GM18511 (cell line): ENCODE measurements around the gene ESPN.

Source experiments
- ATAC-seq: cut with Tn5 transposase; IDR thresholded peaks from one replicate; pipeline ENCODE4 v1.9.1; 2021; ENCODE audit warnings: mild to moderate bottlenecking, moderate library complexity; ENCODE audit not compliant: unreplicated experiment

Gene ESPN

DNA sequence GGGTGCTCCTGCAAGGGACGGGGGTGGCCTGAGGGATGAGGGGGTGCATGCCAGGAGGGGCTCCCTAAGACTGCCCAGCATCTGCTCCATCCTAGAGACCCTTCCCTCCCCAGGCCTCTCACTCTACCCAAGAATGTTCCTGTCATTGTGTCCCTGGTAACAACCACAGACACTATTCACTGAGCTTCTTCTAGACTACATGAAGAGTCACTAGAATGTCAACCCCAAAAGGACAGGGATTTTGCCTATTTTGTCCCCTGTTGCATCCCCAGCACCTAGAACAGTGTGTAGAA is 38.5 kb downstream of the ESPN start:
- ATAC-seq = no peak

DNA sequence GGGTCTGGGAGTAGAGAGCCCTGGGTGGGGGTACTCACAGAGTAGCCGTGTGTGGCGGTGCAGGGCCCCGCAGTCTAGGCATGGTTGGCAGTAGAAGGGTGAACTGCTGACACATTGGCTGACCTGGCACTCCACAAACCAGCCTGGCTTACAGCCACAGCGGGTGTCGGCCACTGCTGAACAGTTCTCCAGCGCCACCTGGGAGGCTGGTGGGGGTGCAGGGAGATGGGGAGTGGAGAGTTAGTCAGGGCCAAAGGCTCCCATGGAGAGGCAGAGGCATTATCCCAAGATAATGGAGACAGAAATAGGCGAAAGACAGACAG is 39.9 kb downstream of the ESPN start:
- no peak for ATAC-seq

DNA sequence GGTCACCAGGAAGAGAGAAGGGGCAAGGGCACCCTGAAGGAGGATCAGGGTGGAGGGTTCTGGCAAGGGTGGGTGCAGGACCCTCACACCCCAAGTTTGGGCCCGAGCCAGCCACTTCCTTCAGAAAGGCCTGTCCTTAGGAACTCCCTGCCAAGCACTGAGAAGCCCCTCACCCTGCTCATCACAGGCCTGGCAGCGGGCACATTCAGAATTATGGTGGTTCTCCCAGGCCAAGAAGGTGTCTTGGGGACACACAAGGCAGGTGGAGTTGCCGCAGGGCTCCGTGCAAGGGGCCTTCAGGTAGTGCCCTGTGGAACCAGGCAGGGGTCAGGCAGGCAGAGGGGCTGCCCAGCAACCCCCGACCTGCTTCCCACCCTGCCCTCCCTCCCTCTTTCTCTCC is 40.3 kb downstream of the ESPN start:
- ATAC-seq = no peak

DNA sequence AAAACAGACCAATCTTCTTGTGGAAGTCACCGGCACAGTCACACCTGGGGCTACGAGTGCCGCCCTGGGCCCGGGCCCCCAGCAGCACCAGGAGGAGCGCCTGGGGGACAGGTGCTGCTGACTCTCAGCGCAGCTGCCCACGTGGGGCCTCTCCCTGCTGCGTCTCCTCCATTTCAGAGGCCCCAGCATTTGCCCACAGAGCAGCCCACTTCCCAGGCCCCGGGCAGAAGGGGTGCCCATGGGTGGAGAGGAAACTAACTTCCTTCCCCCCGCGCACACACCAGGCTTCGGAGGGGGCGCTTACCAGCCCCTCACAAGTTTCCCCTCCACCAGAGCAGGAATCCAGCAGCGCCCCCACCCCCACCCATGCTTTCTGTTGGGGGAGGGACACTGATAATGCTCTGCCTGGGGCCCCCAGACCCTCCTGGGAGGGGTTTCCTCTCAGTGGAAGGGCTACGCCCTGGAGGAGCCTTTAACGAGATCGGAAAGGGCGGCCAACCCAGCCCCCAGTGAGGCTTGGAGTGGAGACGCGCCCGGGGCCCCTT is 41.0 kb downstream of the ESPN start:
- ATAC-seq = no peak

DNA sequence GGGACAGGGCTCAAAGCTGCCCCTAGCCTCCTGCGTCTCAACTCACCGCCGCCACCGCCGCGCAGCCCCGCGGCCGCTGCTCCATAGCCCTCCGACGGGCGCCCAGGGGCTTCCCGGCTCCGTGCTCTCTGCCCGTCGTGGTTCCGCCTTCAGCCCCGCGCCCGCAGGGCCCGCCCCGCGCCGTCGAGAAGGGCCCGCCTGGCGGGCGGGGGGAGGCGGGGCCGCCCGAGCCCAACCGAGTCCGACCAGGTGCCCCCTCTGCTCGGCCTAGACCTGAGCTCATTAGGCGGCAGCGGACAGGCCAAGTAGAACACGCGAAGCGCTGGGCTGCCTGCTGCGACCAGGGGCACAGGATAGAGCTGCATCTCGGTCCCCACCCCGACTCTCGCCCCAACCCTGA is 41.4 kb downstream of the ESPN start, which contains the start of gene TNFRSF25:
TNFRSF25 (minus strand) TSS at position 151 of the 400 bp plus-strand sequence; CDS start at position 85, 66 bp downstream.
- ATAC-seq = no peak

DNA sequence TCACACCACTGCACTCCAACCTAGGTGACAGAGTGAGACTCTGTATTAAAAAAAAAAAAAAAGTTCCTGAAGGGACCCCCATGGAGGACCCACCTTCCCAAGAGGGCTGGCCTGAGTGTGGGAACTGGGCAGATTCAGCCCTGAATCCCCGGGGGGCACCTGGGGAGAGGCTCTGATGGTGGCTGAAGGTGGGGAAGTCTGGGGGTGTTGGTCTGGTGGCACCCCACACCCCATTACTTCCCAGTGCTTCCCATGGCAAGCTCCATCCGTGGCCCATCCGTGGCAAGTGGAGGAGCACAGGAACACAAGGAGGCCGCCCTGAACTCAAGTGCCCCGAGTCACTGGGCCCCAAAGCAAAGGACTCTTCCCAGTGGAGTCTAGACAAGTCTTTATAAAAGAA is 42.2 kb downstream of the ESPN start:
- ATAC-seq = no peak

DNA sequence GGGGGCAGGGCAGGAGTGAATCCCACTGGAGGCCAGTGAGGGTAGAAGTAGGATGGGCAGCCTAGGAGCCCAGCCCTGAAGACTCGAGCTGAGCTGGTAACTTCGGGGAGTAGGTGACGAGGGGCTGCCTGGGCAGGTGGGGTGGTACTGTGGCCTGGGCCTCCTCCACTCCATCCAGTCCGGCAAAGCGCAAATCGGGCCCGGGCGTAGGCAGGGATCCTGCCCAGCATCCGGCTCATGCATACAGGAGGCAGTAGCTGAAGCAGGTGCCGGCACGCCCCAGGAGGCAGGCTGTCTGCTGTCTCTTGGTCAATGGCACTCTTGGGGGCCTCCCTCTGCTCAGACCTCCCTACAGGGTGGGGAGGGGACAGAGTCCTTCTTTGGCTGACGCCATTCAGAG is 42.6 kb downstream of the ESPN start:
- no peak for ATAC-seq

DNA sequence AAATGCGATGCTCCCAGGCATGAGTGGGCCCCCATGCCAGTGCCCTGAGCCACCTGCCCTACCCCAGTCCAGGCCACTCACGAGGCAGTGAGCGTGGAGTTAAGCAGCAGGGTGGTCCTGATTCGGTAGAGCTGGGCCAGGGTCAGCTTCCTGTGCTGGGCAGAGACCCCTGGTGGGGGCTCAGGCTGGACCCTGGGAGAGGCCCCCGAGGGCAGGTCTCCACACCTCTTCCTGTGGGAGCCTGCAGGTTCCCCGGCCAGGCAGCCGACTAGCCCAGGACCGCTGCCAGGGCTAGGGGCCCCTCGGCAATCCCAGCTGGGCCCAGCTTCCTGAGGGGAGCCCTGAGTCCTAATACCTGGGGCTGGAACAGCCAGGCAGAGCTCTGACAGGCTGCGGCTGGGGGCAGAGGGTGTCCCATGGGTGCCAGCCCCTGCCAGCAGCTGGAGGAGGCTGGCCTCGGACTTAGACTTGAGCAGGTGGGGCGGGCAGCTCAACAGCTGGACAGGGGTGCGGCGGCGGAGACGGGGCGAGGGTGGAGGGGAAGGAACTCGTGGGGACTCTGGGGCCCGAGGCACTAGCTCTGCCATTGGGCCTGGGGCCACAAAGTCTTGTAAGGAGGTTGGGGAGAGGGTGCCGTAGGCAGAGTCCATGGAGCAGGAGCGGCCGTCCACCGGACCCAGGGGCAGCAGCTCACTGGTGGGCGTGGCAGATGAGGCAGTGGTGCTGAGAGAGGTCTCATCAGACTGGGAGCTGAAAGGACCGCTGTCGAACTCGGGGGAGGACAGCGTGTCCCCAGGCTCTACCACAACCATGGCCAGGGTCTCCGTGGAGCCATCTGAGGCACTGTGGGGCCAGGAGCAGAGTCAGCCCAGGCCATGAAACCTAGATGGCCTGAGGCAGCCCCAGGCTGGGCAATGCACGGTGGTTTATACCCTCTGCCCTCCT is 43.4 kb downstream of the ESPN start:
- no peak for ATAC-seq

DNA sequence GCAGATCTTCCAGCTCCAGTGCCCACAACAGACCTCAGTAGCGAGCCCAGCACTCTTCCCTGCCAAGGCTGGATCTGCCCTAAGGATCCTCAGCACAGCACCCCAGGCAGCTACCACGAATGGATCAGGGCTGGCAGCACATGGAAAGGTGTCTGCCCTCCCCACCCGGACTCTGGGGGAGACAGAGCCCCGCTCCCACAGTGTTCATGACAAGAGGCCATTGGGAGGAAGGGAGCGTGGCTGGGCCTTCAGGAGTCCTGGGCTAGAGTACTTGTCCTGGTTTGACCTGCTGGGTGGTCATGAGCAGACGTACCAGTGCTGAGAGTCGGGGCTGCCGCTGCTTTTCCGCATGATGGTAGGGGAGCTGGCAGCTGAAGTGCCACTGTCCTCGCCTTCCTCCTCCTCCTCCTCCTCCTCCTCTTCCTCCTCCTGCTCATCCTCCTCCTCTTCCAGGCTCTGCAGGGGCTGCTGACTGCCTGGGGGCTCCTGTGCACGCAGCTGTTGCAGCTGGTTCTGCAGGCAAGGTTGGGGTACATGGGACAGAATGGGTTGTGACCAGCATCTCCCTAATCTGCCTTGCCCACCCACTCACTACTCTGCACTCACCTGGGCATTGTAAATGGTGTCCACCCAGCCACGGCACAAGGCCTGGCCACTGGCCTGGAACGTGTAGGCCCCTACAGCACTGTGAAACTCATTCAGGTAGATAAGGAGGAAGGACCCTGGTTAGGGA is 44.3 kb downstream of the ESPN start:
- ATAC-seq = no peak

DNA sequence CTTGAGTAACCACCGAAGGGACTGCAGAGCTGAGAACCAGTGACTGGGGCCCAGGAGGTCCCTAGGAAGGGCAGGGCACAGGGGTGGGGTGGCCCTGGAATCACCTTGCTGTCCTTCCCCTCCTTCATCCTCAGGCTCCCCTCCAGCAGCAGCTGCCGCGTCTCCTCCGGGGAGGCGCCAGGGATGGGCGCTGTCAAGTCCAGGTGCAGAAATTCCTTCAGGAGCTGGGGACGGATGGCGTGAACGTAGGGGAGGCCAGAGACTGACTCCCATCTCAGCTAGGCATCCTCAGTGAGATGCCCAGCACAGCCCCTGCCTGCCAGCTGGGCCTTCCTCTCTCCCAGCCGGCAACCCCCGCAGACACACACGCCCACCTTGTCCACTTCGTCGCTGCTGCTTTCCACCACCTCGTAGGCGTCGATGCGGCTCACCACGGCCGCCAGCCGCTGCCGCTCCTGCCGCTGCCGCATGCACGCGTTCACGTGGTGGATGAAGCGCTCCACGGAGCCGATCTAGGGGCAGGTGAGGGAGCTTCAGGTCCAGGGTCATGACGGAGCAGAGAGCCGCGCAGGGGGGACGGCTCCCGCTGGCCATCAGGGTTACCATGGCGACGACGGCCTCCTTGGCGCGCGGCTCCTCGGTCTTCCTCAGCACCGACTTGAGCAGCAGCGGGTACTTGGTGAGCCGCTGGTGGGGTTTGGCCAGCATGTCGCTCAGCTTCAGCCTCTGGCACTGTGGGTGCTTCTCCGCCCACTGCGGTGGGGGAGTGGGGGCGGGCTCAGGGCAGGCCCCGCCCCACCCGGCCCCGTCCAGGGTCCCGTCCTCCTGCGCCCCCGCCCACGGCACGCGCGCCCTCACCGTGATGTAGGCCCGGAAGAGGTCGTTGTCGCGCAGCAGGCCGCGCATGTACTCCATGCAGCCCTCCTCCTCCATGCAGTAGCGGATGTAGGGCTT is 45.8 kb downstream of the ESPN start:
- ATAC-seq = no peak

DNA sequence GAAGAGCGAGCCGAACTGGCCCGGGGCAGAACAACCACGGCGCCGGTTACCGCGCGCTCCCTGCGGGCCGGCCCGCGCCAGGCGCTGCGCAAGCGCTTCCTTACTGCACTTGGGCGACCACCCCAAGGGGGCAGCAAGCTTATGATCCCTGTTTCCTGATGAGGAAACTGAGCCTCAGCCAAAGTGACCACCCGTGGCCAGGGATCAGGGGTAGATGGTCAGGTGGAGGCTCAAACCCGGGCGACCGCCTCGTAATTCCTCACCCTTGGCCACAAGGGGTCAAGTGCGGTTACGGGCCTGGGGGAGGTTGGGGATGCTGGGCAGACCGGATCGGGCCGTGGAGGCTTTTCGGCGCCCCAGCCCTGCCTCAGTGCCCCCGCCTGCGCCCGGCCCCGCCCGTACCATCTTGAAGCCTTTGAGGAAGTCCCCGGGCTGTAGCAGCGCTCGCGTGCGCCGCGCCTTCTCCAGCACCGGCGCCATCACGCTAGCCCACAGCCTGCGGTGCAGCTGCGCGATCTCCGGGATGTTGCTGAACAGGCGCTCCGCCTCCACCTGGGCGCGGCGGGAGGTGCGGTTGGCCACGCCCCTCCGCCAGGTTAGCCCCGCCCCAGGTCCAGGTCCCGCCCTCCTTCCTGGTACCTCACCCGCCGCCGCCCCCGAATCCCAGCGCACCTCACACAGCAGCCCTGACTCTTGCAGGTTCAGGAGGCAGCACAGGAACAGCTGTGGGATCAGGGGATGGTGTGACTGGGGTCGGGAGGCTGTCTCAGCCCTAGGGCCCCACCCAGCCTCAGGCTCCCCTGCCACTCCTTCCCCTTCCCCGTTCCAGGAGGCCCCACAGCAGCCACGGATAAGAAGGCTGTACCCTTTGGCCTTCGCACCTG is 46.8 kb downstream of the ESPN start:
- ATAC-seq = no peak

DNA sequence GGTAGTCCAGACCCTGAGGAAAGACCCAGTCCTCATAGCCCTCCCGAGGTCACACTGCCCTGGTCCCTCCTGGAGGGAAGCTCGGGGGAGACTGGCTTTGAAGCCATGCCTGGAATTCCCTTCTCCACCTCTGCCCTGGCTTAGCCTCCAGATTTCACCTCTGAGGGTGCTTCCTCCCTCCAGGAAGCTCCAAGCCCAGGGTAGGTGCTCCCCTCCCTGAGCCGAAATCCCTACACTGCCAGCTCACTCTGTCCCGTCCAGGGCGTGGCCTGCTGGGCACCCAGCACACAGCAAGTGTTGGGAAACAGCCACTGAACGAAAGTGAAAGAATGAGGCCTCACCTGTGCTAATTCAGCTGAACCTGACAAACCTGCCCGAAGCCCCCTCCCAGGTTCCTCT is 47.4 kb downstream of the ESPN start:
- ATAC-seq = no peak

DNA sequence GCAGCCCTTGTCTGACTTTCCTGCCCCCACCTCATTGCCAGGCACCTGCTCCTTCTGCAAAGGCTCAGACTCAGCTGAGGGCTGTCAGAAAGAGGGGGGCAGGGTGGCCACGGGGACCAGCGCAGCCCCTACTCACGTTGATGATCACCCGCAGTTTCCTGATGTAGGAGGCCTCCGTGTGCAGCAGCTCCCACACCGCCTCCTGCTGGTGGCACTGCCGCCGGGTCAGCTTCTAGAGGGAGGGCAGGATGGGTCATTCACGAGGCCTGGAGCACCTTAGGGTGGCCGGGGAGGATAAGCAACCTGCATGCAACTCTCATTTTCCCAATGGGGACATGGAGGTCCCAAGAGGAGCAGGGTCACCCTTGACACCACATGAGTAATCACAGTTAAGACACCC is 47.8 kb downstream of the ESPN start:
- ATAC-seq = no peak

DNA sequence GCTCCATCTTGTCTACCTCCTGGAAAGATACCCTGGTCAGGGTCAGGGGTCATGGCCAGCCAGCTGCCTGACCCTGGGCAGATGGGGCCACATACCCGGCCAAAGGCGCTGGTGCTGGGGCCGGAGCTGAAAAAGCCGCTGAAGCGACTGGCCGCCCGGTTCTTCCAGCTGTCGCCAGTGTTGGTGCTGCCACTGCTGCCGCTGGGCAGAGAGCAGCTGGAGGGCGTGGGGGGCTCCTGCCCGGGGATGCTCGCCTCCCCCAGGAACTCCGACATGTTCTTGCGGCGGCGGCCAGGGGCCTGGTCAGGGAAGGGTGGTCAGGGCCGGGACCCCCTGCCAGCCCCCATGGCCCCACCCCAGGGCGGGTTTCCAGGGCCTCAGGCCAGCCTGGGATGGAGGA is 48.6 kb downstream of the ESPN start:
- ATAC-seq = no peak

DNA sequence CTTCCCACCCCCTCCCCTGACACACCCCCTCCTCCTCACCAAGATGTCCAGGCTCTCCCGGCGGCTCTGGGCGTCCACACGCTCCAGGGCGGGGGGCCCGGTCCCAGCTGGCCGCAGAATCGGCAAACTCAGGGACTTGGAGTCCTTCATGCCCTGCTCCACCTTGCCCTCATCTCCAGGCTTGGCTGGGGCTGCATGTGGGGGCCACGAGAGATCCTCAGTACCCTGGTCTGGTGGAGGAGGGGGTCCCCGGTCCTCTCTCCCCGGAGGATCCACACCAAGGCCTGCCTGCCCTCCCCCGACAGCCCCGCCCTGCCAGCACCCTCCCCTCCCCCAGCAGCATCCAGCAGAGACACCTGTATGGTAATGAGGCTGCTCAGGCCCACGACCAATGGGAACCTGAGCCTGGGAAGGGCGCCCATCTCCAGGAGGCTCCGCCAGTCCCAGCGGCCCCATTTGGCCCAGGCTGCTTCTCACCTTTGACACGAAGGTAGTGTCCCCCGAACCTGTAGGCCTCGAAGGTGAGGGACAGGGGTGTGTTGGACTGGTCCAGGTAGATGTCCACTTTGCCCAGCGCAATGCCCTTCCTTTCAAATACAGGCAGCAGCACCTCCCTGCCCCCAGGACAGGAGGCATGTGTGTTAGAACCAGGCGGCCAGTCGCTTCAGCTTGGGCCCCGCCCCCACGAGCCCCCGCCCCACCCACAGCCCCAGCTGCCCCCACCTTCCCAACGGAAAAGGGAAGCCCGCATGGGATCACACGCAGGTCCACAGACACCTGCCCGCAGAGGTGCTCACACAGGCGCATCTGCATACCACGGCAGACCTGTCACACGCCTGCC is 49.6 kb downstream of the ESPN start:
- no peak for ATAC-seq

DNA sequence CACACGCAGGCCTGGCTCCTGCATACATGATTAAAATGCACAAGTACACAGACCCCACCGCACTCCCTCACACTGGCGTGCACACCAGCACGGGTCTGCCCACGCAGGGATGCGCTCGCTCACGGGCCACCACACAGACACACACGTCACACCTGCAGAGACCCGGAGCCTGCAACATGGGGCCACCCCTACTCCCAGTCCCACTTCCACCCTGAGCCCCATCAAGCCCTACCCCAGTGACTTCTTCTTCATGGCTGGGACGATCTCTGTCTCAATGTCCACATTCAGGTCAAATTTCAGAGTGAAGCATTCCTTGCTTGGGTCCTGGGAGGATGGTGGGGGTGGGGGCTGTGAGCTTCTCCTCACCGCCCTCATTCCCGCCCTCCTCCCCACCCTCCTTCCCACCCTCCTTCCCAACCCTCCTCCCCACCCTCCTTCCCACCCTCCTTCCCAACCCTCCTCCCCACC is 50.3 kb downstream of the ESPN start:
- no peak for ATAC-seq

DNA sequence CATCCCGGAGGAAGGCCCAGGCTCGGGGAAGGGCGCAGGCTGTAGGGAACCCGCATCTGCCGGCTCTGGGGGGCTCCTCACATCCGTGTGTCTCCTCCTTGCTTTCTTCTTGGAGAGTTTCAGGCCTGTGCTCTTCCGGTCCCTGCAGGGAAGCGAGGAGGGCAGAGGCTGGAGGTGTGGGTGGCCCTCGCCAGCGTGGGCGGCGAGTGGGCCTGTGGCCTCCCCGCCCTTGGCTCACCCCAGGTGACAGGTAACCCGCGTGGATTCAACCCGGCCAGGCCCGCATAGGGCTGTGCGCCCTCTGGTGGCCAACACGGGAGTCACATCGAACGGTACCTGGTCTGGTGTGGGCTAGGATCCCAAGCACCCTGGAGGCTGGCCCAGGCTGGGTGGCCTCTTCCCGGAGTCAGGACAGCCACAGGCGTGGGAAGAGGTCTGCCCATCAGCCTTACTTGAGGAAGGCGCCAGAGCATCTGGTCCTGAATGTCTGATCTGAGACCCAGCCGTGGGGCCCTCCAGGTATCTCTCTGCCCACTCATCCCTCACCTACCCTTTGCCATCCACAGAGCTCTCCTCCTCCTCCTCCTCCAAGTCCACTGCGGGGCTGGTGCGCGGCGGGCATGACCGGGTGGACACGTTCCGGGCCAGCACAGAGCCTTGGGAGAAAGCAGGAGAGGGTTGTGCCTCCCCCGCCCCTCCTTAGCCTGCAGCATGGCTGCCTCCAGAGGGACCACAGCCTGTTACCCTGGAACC is 51.0 kb downstream of the ESPN start:
- no peak for ATAC-seq

DNA sequence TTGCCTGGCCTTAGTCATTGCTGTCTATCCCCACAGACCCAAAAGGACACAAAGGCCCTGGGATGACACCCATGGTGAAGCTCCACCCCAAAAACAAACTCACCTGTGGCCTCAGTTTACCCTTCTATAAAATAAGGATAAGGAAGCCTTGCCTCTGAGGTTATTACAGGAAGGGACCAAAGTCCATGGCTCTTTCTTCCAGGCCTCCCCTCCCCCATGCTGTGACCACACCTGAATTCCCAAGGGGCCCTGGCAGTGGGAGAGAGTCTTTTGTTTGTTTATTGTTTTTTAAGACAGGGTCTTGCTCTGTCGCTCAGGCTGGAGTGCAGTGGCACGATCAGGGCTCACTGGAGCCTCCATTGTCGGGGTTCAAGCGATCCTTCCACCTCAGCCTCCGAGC is 51.9 kb downstream of the ESPN start:
- no peak for ATAC-seq
